Muscle of arm (tissue), 14 donors: ENCODE measurements around the gene DUSP19. TPM values are rescaled to one million over a fixed set of nuclear protein-coding genes. Genes with fewer than 3 reads are reported as not detected.
"Not testable (repeated sequence)": the region's sequence is repeated elsewhere in the genome, so short reads cannot be mapped to it uniquely, and the experiment has no call there.

ENCODE experiments used
- DNase-seq: peaks from one replicate; pipeline ENCODE4 v3.0.0-alpha.2; 2013
- long read RNA-seq, 11 donors: transcript quantifications; one replicate each; lab custom pipeline, GENCODE V29; 2026
- polyA plus RNA-seq, 12 donors: library from polyadenylated mRNA; unstranded; fragments of 120-200 nt; gene quantifications; one replicate each; pipeline ENCODE4 v1.2.1, GENCODE V29; 2013; ENCODE audit not compliant: insufficient read length in 12 of 12

DUSP19 gene, protein sequence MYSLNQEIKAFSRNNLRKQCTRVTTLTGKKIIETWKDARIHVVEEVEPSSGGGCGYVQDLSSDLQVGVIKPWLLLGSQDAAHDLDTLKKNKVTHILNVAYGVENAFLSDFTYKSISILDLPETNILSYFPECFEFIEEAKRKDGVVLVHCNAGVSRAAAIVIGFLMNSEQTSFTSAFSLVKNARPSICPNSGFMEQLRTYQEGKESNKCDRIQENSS
- polyA plus RNA-seq = 1 to 10 TPM in 11 of 12 donors, not detected in 1; 1.9 to 6.9 (median 2.8) TPM
- long read RNA-seq, donor 1, partial matches to known transcripts = 0 of 1 reads
- long read RNA-seq, donor 1, other reads (novel, unspliced or antisense) = 0 of 1 reads
- long read RNA-seq, donor 2 = 0 reads
- long read RNA-seq, donor 3, partial matches to known transcripts = 0 of 1 reads
- long read RNA-seq, donor 3, other reads (novel, unspliced or antisense) = 0 of 1 reads
- long read RNA-seq, donor 4, full-length matches to known transcripts = 3 of 3 reads
- long read RNA-seq, donor 4, partial matches to known transcripts = 0 of 3 reads
- long read RNA-seq, donor 4, other reads (novel, unspliced or antisense) = 0 of 3 reads
- long read RNA-seq, donor 5, full-length matches to known transcripts = 3 of 3 reads
- long read RNA-seq, donor 5, partial matches to known transcripts = 0 of 3 reads
- long read RNA-seq, donor 5, other reads (novel, unspliced or antisense) = 0 of 3 reads
- long read RNA-seq, donor 6 = 0 reads
- long read RNA-seq, donor 7 = 0 reads
- long read RNA-seq, donor 8 = 0 reads
- long read RNA-seq, donor 9 = 0 reads
- long read RNA-seq, donor 10 = 0 reads
- long read RNA-seq, donor 11 = 0 reads

- DNase-seq = peak; percentile 98
These were observed at the start of gene DUSP19 for GRCh38 chr2:183078464-183079138. DUSP19 (plus strand) TSS chr2:183078747; CDS start chr2:183078934, 187 bp downstream.

- no peak for DNase-seq
These were observed 49.3 kb upstream of the DUSP19 start for GRCh38 chr2:183029219-183029618.

- DNase-seq = peak; percentile 41
These were observed 46.4 kb upstream of the DUSP19 start for GRCh38 chr2:183031911-183032794.

DNA sequence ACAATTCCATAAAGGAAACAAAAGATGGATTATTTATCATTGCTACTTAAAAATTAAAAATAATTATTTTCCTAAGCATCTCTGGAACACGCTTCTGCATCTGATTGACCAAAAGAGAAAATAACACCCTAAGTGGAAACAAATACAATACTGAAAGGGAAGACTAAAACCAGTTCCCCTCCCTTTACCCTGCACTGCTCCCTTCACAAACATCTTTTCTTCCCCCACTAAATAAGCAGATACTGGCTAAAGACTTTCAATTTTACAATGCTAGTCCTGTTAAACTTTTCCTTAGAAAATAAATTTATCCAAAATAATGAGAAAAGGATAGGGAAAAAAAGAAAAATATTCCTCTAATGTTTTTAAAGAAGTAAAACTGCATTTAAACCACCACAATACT lies 44.6 kb upstream of the DUSP19 start:
- no peak for DNase-seq

GRCh38 chr2:183034806-183035205 lies 43.7 kb upstream of the DUSP19 start:
- no peak for DNase-seq

DNA sequence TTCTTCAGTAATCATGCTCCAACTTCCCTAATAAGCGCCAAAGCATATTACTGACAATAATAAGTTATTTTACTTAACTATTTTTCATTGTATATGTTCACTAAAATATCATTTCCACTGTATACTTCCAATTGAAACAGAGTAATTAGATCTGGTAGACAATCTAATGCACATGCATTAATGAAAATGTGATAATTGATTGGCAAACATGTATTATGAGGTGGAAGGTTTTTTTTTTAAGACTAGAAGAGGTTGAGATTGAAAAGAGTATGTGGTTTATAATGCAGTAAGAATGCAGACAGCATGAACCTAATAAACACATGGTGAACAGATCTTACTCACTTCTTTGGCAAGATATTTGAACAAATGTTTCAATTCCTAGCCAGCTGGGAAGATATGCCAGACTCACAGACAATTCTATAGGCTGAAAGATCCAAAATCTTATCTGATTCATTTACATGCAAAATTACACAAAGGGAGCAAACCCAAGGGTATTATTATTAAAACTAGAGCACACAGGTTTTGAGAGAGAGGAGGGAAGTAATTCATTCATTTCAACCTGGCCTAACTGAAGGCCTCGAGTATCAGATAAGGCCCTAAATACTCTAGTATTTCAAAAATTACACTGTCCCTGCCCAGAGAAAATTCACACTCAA lies 43.1 kb upstream of the DUSP19 start:
- peak; percentile 40 for DNase-seq

DNA sequence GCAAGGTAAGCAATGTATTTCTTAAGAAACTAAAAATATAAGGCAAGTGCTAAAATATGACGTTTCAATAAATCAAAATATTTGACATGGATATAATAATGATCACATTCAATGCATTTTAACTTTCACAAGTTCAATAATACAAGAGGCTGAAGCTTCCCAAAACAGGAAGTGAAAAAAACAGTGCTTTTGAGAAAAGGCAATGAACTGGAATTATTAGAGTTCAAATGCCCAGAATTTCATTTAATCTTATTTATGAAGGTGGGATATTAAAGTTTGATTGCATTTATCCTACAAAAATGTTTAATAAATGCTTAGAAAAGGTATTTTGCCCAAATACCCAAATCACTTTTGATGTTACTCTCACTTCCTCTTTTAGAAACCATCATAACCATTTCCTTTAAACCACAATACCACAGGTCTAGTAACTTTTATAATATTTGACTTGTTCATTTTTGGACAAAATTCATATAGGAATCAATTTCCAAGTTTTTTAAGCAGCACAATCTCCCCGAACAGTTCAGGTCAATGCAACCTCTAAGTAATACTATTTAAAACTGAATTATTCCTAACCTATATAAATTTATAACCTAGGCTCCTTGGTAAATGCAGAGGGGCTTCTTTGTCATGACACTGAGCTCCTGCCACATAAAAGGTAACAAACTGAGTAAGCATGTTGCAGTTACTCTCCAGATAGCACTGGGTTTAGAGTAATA lies 42.4 kb upstream of the DUSP19 start:
- no peak for DNase-seq

DNA sequence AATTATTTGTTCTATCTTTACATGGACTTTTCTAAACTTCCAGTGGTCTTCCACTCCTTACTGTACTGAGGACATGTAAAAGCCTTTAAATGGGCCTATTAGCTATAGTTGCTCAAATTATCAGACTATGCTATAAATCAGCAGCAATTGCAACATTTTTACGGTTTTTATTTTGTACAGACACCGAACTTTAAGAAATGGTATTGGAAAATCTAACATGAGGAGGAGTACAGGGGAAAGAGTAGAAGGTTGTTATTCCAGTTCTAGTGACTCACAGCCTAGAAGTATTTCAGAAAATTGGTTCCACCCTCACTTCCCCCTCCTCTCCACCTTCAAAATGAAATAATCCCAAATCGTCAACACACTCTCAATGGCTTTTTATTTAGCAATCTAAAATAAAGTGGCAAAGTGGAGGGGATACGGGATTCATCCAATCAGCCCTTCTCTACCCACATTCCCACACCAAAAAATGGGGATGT lies 41.4 kb upstream of the DUSP19 start:
- no peak for DNase-seq

DNA sequence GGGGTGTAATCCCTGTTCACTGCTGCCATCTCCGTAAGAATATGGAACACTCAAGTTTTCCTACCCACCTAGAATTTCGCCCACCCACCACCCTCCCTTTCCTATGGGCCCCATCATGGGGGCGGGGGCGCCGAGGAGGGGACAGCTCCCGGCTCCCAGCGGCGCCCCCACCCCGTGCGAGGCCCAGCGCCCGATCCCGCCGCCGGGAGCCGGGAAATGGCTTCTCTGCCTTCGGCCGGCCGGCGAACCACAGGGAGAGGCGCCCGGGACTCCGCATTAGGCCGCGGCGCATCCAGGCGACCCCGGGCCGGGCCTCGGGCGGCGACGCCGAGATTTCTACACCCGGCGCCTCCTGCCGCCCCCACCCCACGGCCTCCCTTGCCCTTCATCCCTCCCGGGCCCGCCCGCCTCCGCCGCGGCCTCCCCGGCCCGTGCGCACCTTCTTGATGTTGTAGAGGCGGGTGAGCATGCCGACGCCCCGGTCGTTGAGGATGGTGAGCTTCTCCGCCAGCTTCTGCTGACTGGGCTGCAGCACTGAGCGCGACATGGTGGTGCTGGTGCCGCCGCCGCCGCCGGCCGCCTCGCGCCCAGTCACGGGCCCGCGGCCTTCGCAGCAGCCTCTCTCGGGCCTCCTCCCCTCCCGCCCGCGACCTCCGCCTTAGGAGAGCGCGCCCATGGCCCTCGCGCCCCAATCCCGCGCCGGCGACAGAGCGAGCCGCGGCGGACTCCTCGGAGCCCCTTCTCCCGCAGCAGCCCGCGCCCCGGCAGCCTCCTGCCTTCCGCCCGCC lies 40.8 kb upstream of the DUSP19 start:
- peak; percentile 53 for DNase-seq

- peak; percentile 87 for DNase-seq
These were observed 39.9 kb upstream of the DUSP19 start, which contains the start of gene NCKAP1 for GRCh38 chr2:183038341-183039300. NCKAP1 (minus strand) TSS chr2:183038457; CDS start chr2:183038099, 358 bp downstream.

DNA sequence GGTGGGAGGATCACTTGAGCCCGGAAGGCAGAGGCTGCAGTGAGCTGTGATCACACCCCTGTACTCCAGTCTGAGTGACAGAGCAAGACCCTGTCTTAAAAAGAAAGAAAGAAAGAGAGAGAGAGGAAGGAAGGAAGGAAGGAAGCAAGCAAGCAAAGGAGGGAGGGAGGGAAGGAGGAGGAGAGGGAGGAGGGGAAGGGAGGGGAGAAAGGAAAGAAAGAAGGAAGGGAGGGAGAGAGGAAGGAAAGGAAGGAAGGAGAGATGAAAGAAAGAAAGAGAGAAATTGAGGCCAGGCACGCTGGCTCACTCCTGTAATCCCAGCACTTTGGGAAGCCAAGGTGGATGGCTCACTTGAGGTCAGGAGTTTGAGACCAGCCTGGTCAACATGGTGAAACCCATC lies 37.9 kb upstream of the DUSP19 start:
- DNase-seq = no peak

DNA sequence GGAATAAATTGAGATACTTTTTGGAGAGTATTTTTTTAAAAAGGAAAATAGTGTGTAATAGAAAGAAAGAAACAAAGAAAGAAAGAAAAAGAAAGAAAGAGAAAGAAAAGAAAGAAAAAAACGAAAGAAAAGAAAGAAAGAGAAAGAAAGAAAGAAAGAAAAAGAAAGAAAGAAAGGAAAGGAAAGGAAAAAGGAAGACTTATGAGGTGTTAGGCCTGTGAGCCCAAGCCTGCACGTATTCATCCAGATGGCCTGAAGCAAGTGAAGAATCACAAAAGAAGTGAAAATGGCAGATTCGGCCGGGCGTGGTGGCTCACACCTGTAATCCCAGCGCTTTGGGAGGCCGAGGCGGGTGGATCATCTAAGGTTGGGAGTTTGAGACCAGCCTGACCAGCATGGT lies 35.0 kb upstream of the DUSP19 start:
- DNase-seq = not testable (repeated sequence)

- DNase-seq = not testable (repeated sequence)
These were observed 30.9 kb upstream of the DUSP19 start for GRCh38 chr2:183047486-183048125.

DNA sequence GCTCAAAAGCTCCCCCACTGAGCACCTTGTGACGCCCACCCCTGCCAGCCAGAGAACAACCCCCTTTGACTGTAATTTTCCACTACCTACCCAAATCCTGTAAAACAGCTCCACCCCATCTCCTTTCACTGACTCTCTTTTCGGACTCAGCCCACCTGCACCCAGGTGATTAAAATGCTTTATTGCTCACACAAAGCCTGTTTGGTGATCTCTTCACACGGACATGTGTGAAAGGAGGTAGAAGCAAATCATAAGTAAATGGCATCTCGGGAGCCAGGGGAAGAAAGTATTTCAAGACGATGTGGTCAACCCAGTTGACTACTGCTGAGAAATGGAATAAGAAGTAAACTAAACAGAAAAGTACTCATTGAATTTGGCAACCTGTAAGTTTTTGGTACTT lies 29.1 kb upstream of the DUSP19 start:
- DNase-seq = no peak

DNA sequence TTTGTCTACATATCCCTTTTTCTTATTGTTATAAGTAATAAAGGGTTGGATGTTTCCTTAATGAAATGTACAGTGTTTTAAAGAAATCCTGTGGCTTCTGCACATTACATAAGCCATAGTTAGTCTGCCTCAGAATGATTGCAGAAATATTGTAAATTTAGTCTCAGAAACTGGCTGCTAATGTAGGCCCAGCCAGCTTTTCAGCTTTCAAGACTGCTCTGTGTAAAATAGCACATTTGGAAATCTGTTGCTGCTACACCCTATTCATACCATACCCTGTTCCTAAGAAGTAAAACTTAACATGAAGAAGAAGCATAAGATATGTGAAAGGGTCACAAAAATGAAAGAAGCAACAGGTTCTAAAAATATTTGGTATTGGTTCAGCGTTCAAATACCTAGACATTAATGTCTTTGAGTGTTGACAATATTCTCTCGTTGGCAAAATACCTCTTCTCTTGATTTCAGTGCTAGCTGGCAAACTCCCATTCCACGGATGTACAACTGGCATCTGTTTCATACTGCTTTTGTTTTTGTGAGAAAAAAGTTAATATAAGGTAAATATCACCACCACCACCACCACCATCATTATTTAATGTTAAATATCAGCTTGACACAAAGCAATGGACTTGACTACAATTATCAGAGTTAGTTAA lies 21.1 kb upstream of the DUSP19 start:
- DNase-seq = no peak

- DNase-seq = no peak
These were observed 19.0 kb upstream of the DUSP19 start for GRCh38 chr2:183059561-183059960.
